Esophagus muscularis mucosa (tissue), 4 donors: ENCODE results near the gene CLCNKB. TPM values are rescaled to one million over a fixed set of nuclear protein-coding genes. Genes with fewer than 3 reads are reported as not detected.
A peak's percentile ranks its signal among the peaks of the same experiment; 100 is the strongest.

Source experiments
- DNase-seq: peaks from one replicate; pipeline ENCODE4 v3.0.0-alpha.2; 2017; ENCODE audit errors: extremely low spot score
- H3K27ac ChIP-seq, 4 donors: fragments of 200-600 bp; sonication (generic); replicated peaks in 1 of 4; 1 replicate in 3 of 4; 2 replicates in 1 of 4; pipeline ENCODE4 v1.5.1; 2016 to 2019; ENCODE audit warnings: mild to moderate bottlenecking in 1 of 4
- H3K27me3 ChIP-seq, 4 donors: fragments of 200-600 bp; sonication (generic); one replicate each; pipeline versions ENCODE4 v1.5.1 to v1.6.0; 2016 to 2019
- H3K36me3 ChIP-seq, 4 donors: fragments of 200-600 bp; sonication (generic); one replicate each; pipeline ENCODE4 v1.5.1; 2016 to 2019
- H3K4me1 ChIP-seq, 4 donors: fragments of 200-600 bp; sonication (generic); one replicate each; pipeline ENCODE4 v1.5.1; 2016 to 2019
- H3K4me3 ChIP-seq, 4 donors: fragments of 200-600 bp; sonication (generic); 1 replicate in 2 of 4; 2 replicates in 2 of 4; pipeline ENCODE4 v1.5.1; 2016 to 2019; ENCODE audit warnings: mild to moderate bottlenecking in 4 of 4, moderate library complexity in 1 of 4
- H3K9me3 ChIP-seq, 4 donors: fragments of 200-600 bp; sonication (generic); 1 replicate in 3 of 4; 2 replicates in 1 of 4; pipeline ENCODE4 v1.5.1; 2016 to 2019
- CTCF ChIP-seq, 3 experiments: fragments of 200-600 bp in 2 of 3; fragments of 450-650 bp in 1 of 3; sonication (generic) in 2 of 3; IDR thresholded peaks; one replicate each; pipeline ENCODE4 v1.5.1; 2017 to 2019; ENCODE audit warnings: antibody characterized with exemption in 3 of 3, mild to moderate bottlenecking in 2 of 3, moderate library complexity in 1 of 3
- EP300 ChIP-seq: sonication (generic); formaldehyde crosslinking; IDR thresholded peaks from one replicate; pipeline ENCODE4 v1.6.1; 2017; ENCODE audit warnings: antibody characterized with exemption
- POLR2A ChIP-seq: fragments of 450-650 bp; IDR thresholded peaks from one replicate; pipeline ENCODE4 v1.6.1; 2017; ENCODE audit warnings: antibody characterized with exemption, moderate library complexity, mild to moderate bottlenecking, low read depth
- POLR2AphosphoS5 ChIP-seq, 2 donors: sonication (generic); formaldehyde crosslinking; IDR thresholded peaks; one replicate each; pipeline ENCODE4 v1.6.1; 2017; ENCODE audit warnings: antibody characterized with exemption in 2 of 2
- WGBS: methylation state at CpG from one replicate; pipeline ENCODE4 v1.1.5; 2018; 5-methylcytosine and 5-hydroxymethylcytosine counted together
- intact Hi-C: fragments of 100-400 bp; cut with DNase I; formaldehyde crosslinking; loops from one replicate; pipeline ENCODE4 v1.15.1; 2023
- total RNA-seq, 4 donors: library from RNA; depleted of rRNA; stranded (reverse); fragments of >200 nt; gene quantifications; one replicate each; pipeline versions ENCODE4 v1.1.0 to v1.2.1, GENCODE V29; 2016

The CLCNKB gene
- total RNA-seq, 4 donors from 2014 or later: 0.34 TPM; not detected in 3

- no peak for DNase-seq
- no peaks in the 10 kb centered on the region for H3K27me3 ChIP-seq
- 95% methylated on average over 5 of the region's 5 CpGs for WGBS
- H3K9me3 ChIP-seq: no peaks in the 10 kb centered on the region
- intact Hi-C loops: loop anchor here (2.0 kb wide), 1 partner anchor 164 kb away; no protein-coding TSS in a partner anchor
- no peaks in the 10 kb centered on the region for H3K36me3 ChIP-seq
- TF ChIP-seq CTCF (IDR thresholded peaks at IDR 0.05): no peak
- no peak for TF ChIP-seq EP300
- TF ChIP-seq POLR2AphosphoS5 (IDR thresholded peaks at IDR 0.05): no peak
- TF ChIP-seq POLR2A: no peak
- H3K27ac ChIP-seq: no peak overlapping the region
- peaks cover 9 to 30% (median 18%) of the 10 kb centered on the region in 4 donors for H3K4me1 ChIP-seq
- H3K4me3 ChIP-seq: no peak overlapping the region
Observed at GRCh38 chr1:16080422-16081150, 37.0 kb downstream of the CLCNKB start.

GRCh38 chr1:16081636-16082035 is 38.1 kb downstream of the CLCNKB start:
- Histone ChIP-seq H3K4me1 (peaks cover 9 to 27% (median 13%) of the 10 kb centered on the region in 4 donors), H3K4me3 (no peak overlapping the region), H3K27ac (no peak overlapping the region), H3K36me3 (no peaks in the 10 kb centered on the region), H3K27me3 (no peaks in the 10 kb centered on the region), H3K9me3 (no peaks in the 10 kb centered on the region)
- 72% methylated on average over 4 of the region's 9 CpGs for WGBS
- TF ChIP-seq CTCF (IDR thresholded peaks at IDR 0.05) (no peak), POLR2AphosphoS5 (IDR thresholded peaks at IDR 0.05) (no peak), POLR2A (no peak), EP300 (no peak)
- no peak for DNase-seq
- intact Hi-C loops: loop anchor here (2.0 kb wide), 1 partner anchor 163 kb away; no protein-coding TSS in a partner anchor

GRCh38 chr1:16082283-16083038 is 38.9 kb downstream of the CLCNKB start:
- H3K27me3 ChIP-seq: no peaks in the 10 kb centered on the region
- DNase-seq: no peak
- no peak overlapping the region for H3K4me3 ChIP-seq
- peaks cover 9 to 25% (median 13%) of the 10 kb centered on the region in 4 donors for H3K4me1 ChIP-seq
- no peak overlapping the region for H3K27ac ChIP-seq
- H3K36me3 ChIP-seq: no peaks in the 10 kb centered on the region
- WGBS: 80% methylated on average over 4 of the region's 9 CpGs
- no peak for TF ChIP-seq POLR2A
- TF ChIP-seq CTCF (IDR thresholded peaks at IDR 0.05): peak; percentile 74 to 93 (median 75)
- intact Hi-C loops: no loop called here
- H3K9me3 ChIP-seq: no peaks in the 10 kb centered on the region

- Histone ChIP-seq H3K27me3 (no peaks in the 10 kb centered on the region), H3K4me1 (peaks cover 9 to 32% (median 16%) of the 10 kb centered on the region in 4 donors), H3K36me3 (no peaks in the 10 kb centered on the region), H3K27ac (no peak overlapping the region), H3K9me3 (no peaks in the 10 kb centered on the region), H3K4me3 (no peak overlapping the region)
- TF ChIP-seq POLR2A (no peak), EP300 (no peak), CTCF (IDR thresholded peaks at IDR 0.05) (no peak), POLR2AphosphoS5 (IDR thresholded peaks at IDR 0.05) (no peak)
- DNase-seq: no peak
- intact Hi-C loops: no loop called here
- WGBS: no CpG with 5 or more reads among the region's 5 CpGs
Observed at GRCh38 chr1:16083486-16083885, 39.9 kb downstream of the CLCNKB start.
